Upper lobe of right lung (tissue), 1 donor: ENCODE data around the gene GPN2. TPM values are rescaled to one million over a fixed set of nuclear protein-coding genes. Genes with fewer than 3 reads are reported as not detected.

Experiments used
- ATAC-seq: fragments of 200-7000 bp; cut with Tn5 transposase; one replicate; pipeline ENCODE4 v1.9.1; 2020; ENCODE audit warnings: mild to moderate bottlenecking, moderate library complexity
- DNase-seq: peaks from one replicate; pipeline ENCODE4 v3.0.0-alpha.2; 2020
- H3K27ac ChIP-seq: fragments of 200-600 bp; one replicate; pipeline ENCODE4 v1.8.0; 2022
- H3K27me3 ChIP-seq: fragments of 200-600 bp; one replicate; pipeline ENCODE4 v1.8.0; 2022; ENCODE audit warnings: mild to moderate bottlenecking
- H3K36me3 ChIP-seq: fragments of 200-600 bp; one replicate; pipeline ENCODE4 v1.8.0; 2022
- H3K4me1 ChIP-seq: fragments of 200-600 bp; one replicate; pipeline ENCODE4 v1.8.0; 2022
- H3K4me3 ChIP-seq: fragments of 200-600 bp; one replicate; pipeline ENCODE4 v1.8.0; 2022; ENCODE audit warnings: mild to moderate bottlenecking
- H3K9me3 ChIP-seq: fragments of 200-600 bp; one replicate; pipeline ENCODE4 v1.8.0; 2022
- CTCF ChIP-seq: fragments of 200-600 bp; IDR thresholded peaks from one replicate; pipeline ENCODE4 v1.8.0; 2022; ENCODE audit warnings: antibody characterized with exemption
- intact Hi-C: fragments of 100-400 bp; cut with DNase I; formaldehyde crosslinking; loops from one replicate; pipeline ENCODE4 v1.11.0; 2022
- total RNA-seq: library from RNA; stranded (reverse); fragmentation: NEBNext Ultra II Directional; extraction: Animal tissue kit (Norgen Biotek cat#: 25700); gene quantifications from one replicate; pipeline ENCODE4 v1.2.1, GENCODE V29; 2021
- donor health status: DM: no; HTN: yes; CAD: no; lungs with severe emphysema.

Gene GPN2
- total RNA-seq, 1 donor from 2014 or later = 24.6 TPM

- Histone ChIP-seq H3K27me3 (no peaks in the 10 kb centered on the region), H3K4me3 (no peak overlapping the region), H3K27ac (no peak overlapping the region), H3K4me1 (peaks cover 12% of the 10 kb centered on the region), H3K9me3 (no peaks in the 10 kb centered on the region), H3K36me3 (peaks cover 58% of the 10 kb centered on the region)
- no peak for ATAC-seq
- intact Hi-C loops = no loop called here
- no peak for DNase-seq
- TF ChIP-seq CTCF = no peak
These were observed 7.3 kb upstream of the GPN2 start for GRCh38 chr1:26897351-26897750.

GRCh38 chr1:26894263-26894662, 4.2 kb upstream of the GPN2 start:
- ATAC-seq = no peak
- H3K4me3 ChIP-seq = no peak overlapping the region
- H3K9me3 ChIP-seq = no peaks in the 10 kb centered on the region
- no peak overlapping the region for H3K27ac ChIP-seq
- peaks cover 6% of the 10 kb centered on the region for H3K4me1 ChIP-seq
- no peak for TF ChIP-seq CTCF
- no peak for DNase-seq
- peaks cover 65% of the 10 kb centered on the region for H3K36me3 ChIP-seq
- intact Hi-C loops = no loop called here
- no peaks in the 10 kb centered on the region for H3K27me3 ChIP-seq

GRCh38 chr1:26890467-26890796, 349 bp upstream of the GPN2 start:
- intact Hi-C loops = no loop called here
- TF ChIP-seq CTCF = no peak
- DNase-seq (peak; percentile 68), ATAC-seq (peak; percentile 19)
- no peaks in the 10 kb centered on the region for H3K9me3 ChIP-seq
- H3K36me3 ChIP-seq = peaks cover 73% of the 10 kb centered on the region
- H3K4me3 ChIP-seq = peak overlapping the region; percentile 99
- H3K4me1 ChIP-seq = peaks cover 11% of the 10 kb centered on the region
- peak overlapping the region; percentile 96 for H3K27ac ChIP-seq
- no peaks in the 10 kb centered on the region for H3K27me3 ChIP-seq

GRCh38 chr1:26888231-26888630, 1.9 kb downstream of the GPN2 start:
- Histone ChIP-seq H3K4me1 (peaks cover 11% of the 10 kb centered on the region), H3K9me3 (no peaks in the 10 kb centered on the region), H3K27me3 (no peaks in the 10 kb centered on the region), H3K4me3 (no peak overlapping the region), H3K27ac (no peak overlapping the region), H3K36me3 (peaks cover 73% of the 10 kb centered on the region)
- intact Hi-C loops = loop anchor here (10.0 kb wide), 1 partner anchor 83 kb away; no protein-coding TSS in a partner anchor
- ATAC-seq = no peak
- DNase-seq = no peak
- TF ChIP-seq CTCF = no peak

GRCh38 chr1:26887125-26887524, 3.0 kb downstream of the GPN2 start:
- Histone ChIP-seq H3K27ac (no peak overlapping the region), H3K36me3 (peaks cover 72% of the 10 kb centered on the region), H3K9me3 (no peaks in the 10 kb centered on the region), H3K27me3 (no peaks in the 10 kb centered on the region), H3K4me3 (no peak overlapping the region), H3K4me1 (peaks cover 11% of the 10 kb centered on the region)
- intact Hi-C loops = loop anchor here (10.0 kb wide), 1 partner anchor 82 kb away; no protein-coding TSS in a partner anchor
- ATAC-seq (no peak), DNase-seq (no peak)
- TF ChIP-seq CTCF = peak; percentile 39
